Measurements from ENCODE around the gene AGXT.

The AGXT gene

GRCh38 chr2:240869956-240870875 is 1.6 kb downstream of the AGXT start:
- DNase-seq, result no peak

- DNase-seq, result no peak
Measured at GRCh38 chr2:240871071-240871958, 2.7 kb downstream of the AGXT start.

- DNase-seq, result no peak
Measured at GRCh38 chr2:240872317-240873097, 3.9 kb downstream of the AGXT start.

GRCh38 chr2:240873098-240873788 is 4.6 kb downstream of the AGXT start:
- DNase-seq, result no peak

GRCh38 chr2:240873805-240874714 is 5.4 kb downstream of the AGXT start:
- DNase-seq, result no peak

GRCh38 chr2:240874715-240875227 is 6.1 kb downstream of the AGXT start:
- DNase-seq, result no peak

- no peak for DNase-seq
Measured at GRCh38 chr2:240875228-240876034, 6.8 kb downstream of the AGXT start.

GRCh38 chr2:240876035-240876474 is 7.4 kb downstream of the AGXT start:
- DNase-seq, result no peak

- no peak for DNase-seq
Measured at GRCh38 chr2:240876475-240877251, 8.0 kb downstream of the AGXT start.

- DNase-seq, result no peak
Measured at GRCh38 chr2:240877460-240878340, 9.1 kb downstream of the AGXT start.

- DNase-seq, result no peak
Measured at GRCh38 chr2:240878341-240878936, 9.8 kb downstream of the AGXT start.

GRCh38 chr2:240879105-240879504 is 10.5 kb downstream of the AGXT start:
- DNase-seq, result no peak

GRCh38 chr2:240881913-240882312 is 13.3 kb downstream of the AGXT start:
- DNase-seq, result no peak

GRCh38 chr2:240884221-240884620 is 15.6 kb downstream of the AGXT start:
- DNase-seq, result no peak

- no peak for DNase-seq
Measured at GRCh38 chr2:240884745-240885144, 16.1 kb downstream of the AGXT start.

- DNase-seq, result no peak
Measured at GRCh38 chr2:240885566-240885965, 16.9 kb downstream of the AGXT start.

GRCh38 chr2:240886023-240886565 is 17.5 kb downstream of the AGXT start:
- DNase-seq, result peak; percentile 33

Data from hematopoietic multipotent progenitor cell treated with erythropoietin and hydrocortisone succinate and interleukin-3 and kit ligand, for 6 days (in vitro differentiated cells).